ENCODE results near the gene FAM216B.

DNA sequence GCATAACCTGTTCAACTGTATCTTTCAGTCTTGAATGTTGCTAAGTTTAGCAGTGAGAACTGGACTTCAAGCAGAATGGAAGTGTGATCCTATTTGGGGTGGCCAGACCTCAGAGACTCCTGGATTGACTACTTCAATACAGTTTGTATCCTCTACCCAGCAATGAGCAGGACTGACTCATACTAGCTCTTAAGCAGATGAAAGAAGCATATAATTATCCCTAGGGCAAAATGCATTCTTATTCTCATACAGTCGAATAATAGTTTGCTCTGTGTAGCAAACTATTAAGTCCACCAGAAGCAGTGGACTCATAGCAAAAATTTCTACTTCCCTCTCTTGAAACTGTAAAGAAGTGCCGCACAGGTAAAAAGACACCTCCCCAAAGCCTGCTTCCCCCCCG is 46.4 kb upstream of the FAM216B start:
- TF ChIP-seq, protein P1, sequence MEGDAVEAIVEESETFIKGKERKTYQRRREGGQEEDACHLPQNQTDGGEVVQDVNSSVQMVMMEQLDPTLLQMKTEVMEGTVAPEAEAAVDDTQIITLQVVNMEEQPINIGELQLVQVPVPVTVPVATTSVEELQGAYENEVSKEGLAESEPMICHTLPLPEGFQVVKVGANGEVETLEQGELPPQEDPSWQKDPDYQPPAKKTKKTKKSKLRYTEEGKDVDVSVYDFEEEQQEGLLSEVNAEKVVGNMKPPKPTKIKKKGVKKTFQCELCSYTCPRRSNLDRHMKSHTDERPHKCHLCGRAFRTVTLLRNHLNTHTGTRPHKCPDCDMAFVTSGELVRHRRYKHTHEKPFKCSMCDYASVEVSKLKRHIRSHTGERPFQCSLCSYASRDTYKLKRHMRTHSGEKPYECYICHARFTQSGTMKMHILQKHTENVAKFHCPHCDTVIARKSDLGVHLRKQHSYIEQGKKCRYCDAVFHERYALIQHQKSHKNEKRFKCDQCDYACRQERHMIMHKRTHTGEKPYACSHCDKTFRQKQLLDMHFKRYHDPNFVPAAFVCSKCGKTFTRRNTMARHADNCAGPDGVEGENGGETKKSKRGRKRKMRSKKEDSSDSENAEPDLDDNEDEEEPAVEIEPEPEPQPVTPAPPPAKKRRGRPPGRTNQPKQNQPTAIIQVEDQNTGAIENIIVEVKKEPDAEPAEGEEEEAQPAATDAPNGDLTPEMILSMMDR (conservative IDR thresholded peaks at IDR 0.05; ENCODE audit: low read length) = no peak
- TF ChIP-seq EZH2phosphoT487 (IDR thresholded peaks at IDR 0.05; ENCODE audit: borderline replicate concordance, low read depth, low read length) = no peak
